NCI-H1417 (cell line): ENCODE data around the gene HJV.
A peak's percentile ranks its signal among the peaks of the same experiment; 100 is the strongest.
"Not testable (repeated sequence)": the region's sequence is repeated elsewhere in the genome, so short reads cannot be mapped to it uniquely, and the experiment has no call there.

Experiments used
- DNase-seq, 3 experiments: peaks; one replicate each; lab custom pipeline; 2025; lab: John Stamatoyannopoulos, UW

The HJV gene

GRCh38 chr1:146021622-146022402, at the start of gene HJV:
HJV (minus strand) TSS chr1:146021735; CDS start chr1:146020231, 1,504 bp downstream.
- DNase-seq, result no peak

GRCh38 chr1:146059148-146059547, 37.6 kb upstream of the HJV start:
- DNase-seq, result not testable (repeated sequence)

- peak; percentile 91 to 98 (median 92) for DNase-seq
Observed at GRCh38 chr1:146051852-146052676, 30.5 kb upstream of the HJV start.

GRCh38 chr1:146051452-146051851, 29.9 kb upstream of the HJV start:
- DNase-seq, result peak in 1 of 3 experiments; percentile 65

GRCh38 chr1:146050652-146050963, 29.1 kb upstream of the HJV start:
- DNase-seq, result not testable (repeated sequence)

- not testable (repeated sequence) for DNase-seq
Observed at GRCh38 chr1:146049866-146050651, 28.5 kb upstream of the HJV start.

- no peak for DNase-seq
Observed at GRCh38 chr1:146049436-146049835, 27.9 kb upstream of the HJV start.

- DNase-seq, result not testable (repeated sequence)
Observed at GRCh38 chr1:146048514-146049115, 27.1 kb upstream of the HJV start.

- DNase-seq, result peak in 1 of 3 experiments; percentile 63
Observed at GRCh38 chr1:146046664-146047063, 25.1 kb upstream of the HJV start.

GRCh38 chr1:146039844-146040194, 18.3 kb upstream of the HJV start:
- peak in 1 of 3 experiments; percentile 34 for DNase-seq

GRCh38 chr1:146036965-146037646, 15.6 kb upstream of the HJV start:
- DNase-seq, result peak; percentile 91 to 99 (median 97)

- peak in 1 of 3 experiments; percentile 70 for DNase-seq
Observed at GRCh38 chr1:146036241-146036964, 14.9 kb upstream of the HJV start.

- DNase-seq, result peak in 1 of 3 experiments; percentile 44
Observed at GRCh38 chr1:146035048-146035423, 13.5 kb upstream of the HJV start.

GRCh38 chr1:146032631-146033219, 11.2 kb upstream of the HJV start:
- DNase-seq, result peak; percentile 31 to 77 (median 73)

- DNase-seq, result no peak
Observed at GRCh38 chr1:146031476-146031875, 9.9 kb upstream of the HJV start.

- DNase-seq, result peak in 2 of 3 experiments; percentile 8 to 53
Observed at GRCh38 chr1:146029117-146029516, 7.6 kb upstream of the HJV start.

- DNase-seq, result not testable (repeated sequence)
Observed at GRCh38 chr1:146026650-146027049, 5.1 kb upstream of the HJV start.

GRCh38 chr1:146025787-146026495, 4.4 kb upstream of the HJV start:
- not testable (repeated sequence) for DNase-seq

GRCh38 chr1:146022403-146023127, 1.0 kb upstream of the HJV start:
- no peak for DNase-seq
